GM23248 (cell line): ENCODE measurements around the gene OR10R2.

Source experiments
- EZH2 ChIP-seq: fragments of 200-600 bp; sonication (generic); IDR thresholded peaks from 2 replicates; pipeline ENCODE4 v1.6.1; 2018; ENCODE audit warnings: antibody characterized with exemption, mild to moderate bottlenecking; ENCODE audit not compliant: insufficient read depth, poor library complexity, severe bottlenecking
- EZH2phosphoT487 ChIP-seq: fragments of 200-600 bp; sonication (generic); IDR thresholded peaks from 2 replicates; pipeline ENCODE4 v1.6.1; 2018; ENCODE audit warnings: antibody characterized with exemption, moderate library complexity, mild to moderate bottlenecking, low read depth; ENCODE audit not compliant: insufficient read depth

GRCh38 chr1:158506369-158506987 is 34.5 kb downstream of the OR10R2 start:
- TF ChIP-seq EZH2 (no peak), EZH2phosphoT487 (no peak)
